ENCODE data around the gene RGS19.

Gene RGS19

GRCh38 chr20:64062596-64063388 is 16.5 kb downstream of the RGS19 start, which contains the start of gene TCEA2:
Gene TCEA2 (plus strand): TSS chr20:64063198. CDS start chr20:64063313, 115 bp downstream.
- no peak for FAIRE-seq

GRCh38 chr20:64062276-64062595 is 17.1 kb downstream of the RGS19 start:
- FAIRE-seq = no peak

DNA sequence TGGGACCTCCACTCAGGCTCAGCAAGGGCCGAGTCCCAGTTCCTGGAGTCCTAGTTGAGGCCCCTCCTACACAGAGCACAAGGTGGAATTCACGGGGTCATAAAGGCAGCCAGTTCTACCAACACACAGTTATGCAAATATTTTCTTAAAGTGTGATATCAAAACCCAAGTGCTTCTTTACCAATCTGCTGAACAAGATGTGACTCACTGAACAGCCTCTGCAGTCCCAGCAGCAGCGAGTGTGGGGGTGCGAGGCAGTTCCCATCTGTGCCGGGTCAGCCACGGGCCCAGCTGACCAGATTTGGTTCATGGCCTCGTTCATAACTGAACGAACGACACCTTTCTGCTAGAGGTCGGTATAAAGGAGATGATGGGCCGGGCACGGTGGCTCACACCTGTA is 20.8 kb downstream of the RGS19 start:
- no peak for FAIRE-seq

DNA sequence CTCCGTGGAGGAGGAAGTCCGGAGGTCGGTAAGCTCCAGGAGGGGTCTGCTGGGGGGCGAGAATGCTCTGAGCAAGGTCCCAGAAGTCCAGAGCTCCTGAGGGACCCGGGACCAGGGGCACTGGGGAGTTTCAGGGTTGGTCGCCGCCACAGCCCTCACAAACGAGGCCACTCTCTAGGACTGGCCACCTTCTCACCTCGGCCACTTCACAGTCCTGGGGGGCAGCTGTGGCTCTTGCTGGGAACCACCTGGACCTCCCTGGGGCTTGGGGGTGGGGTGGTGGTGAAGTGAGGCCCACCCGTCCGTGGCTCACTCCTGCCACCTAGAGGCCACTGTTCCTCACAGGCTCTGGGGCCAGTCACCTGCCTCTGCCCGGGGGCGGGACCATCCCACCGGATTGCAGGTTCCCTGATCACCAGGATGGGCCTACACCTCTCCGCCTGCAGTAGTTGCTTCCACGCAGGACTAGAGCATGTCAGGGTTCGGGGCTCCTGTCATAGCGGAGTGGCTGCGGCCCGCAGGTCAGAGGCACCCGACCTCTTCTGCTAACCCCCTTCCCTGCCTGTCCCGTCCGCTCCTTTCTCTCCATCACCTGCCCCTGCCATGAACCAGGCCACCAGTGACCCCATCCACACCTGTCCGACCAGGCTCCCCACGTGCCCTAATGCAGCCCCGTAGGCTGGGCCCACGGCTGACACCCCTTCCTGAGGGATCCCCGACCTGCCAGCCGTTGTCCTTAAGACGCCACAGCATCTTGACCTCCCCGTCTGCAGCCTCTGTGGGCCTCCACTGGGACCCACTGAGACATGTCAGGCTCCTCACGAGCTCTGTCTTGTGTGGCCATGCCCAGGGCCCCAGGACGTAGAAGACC is 21.5 kb downstream of the RGS19 start:
- no peak for FAIRE-seq

GRCh38 chr20:64056889-64057627 is 22.3 kb downstream of the RGS19 start:
- no peak for FAIRE-seq

DNA sequence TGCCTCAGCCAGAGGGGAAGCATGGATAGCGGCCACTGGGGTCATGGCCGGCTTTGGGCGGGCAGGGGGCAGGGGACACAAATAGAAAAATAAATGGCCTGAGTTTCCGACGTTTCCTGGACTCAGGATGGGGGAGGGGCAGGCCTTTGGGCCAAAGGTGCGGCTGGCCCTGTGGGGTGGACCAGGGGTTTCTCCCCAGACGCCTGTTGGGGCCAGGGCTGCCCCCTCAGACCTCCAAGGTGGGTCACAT is 22.8 kb downstream of the RGS19 start:
- no peak for FAIRE-seq

DNA sequence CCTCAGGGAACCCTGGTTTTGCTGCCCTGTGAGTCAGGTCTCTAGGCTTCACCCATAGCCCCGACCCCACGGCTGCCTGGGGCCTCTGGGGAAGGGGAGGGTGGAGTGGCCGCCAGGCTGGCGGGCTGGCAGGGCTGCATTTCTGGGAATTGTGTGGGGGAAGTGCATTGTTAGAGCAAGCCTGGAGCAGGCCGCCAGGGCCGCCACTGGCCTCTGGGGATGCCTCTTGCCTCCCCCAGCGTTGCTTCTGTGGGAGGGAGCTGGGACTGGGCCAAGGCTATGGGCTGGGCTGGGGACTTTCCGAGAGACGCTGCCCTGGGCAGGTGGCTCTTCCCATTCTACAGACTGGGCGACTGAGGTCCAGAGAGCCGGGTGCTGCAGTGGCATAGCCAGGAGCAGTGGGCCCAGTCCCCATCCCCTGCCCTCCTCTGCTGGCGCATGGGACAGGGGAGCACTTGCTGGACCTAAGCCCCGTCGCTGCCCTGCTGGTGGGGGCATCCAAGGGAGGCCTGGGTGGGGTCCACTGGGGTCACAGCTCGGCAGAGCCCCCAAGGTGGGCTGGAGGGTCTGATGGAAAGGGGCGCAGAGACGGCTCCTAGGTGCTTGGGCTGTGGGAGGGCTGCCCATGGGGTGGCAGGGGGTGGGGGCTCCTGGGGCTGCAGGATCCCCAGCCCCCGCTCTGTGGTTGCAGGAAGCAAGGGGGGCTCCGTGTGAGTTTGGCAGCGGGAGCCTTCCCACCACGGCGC is 23.3 kb downstream of the RGS19 start:
- FAIRE-seq = no peak

DNA sequence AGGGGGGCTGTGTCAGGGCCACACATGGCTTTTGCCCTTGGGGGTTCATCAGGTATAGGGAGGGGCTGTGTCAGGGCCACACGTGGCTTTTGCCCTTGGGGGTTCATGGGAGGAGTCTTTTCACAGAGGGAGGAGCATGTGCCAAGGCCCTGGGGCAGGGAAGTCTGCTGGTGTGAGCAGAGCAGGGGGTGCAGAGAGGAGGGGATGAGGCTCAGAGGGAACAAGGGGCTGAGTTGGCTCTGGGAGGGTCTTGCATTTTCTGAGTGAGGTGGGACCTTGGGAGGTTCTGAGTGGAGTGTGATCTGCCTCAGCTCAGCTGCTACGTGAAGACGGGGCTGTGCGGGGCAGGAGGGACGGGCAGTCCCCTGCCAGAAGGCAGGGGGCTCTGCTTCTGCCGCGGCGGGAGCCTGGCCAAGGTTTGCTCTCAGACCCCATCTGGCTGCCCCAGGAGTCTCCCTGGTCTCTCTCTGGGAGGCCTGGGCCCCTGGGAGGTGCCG is 23.9 kb downstream of the RGS19 start:
- no peak for FAIRE-seq

GRCh38 chr20:64053841-64054661 is 25.3 kb downstream of the RGS19 start:
- FAIRE-seq = no peak

DNA sequence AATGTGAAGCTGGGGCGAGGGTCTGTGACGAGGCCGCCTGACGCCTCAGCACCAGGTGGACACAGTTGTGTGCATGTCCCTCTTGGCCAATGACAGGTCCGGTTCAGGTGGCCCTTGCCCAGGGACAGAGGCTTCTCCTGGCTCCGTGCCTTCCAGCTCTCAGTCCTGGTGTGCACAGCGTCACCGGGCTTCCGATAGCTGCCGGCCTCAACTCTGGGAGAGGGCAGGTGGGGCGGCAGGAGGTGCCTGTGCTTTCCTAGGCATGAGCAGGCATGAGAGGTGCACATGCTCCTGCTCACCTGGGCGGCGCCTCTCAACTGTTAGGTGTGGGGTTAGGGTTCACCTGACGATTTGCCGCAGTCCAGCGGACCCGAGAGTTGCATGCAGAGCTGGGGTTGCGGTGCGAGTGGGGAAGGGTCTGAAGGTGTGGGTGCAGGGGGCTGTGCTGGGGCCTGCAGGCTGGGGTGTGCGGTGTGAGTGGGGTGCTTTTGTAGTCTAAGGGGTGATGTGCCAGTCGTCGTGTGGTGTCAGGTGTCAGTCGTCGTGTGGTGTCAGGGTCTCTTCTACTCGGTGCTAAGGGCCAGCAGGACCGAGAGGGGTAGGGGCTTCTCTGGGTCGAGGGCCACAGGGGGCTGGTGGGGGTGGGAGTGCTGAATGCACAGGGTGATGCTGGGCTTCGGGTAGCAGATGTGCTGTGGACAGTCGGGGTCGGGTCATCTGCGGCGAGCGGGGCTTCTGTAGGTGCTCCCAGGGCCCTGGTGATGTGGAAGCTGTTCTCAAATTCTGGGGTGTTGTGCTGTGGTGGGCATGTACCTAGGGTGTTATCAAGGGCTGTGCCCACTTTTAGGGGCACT is 26.1 kb downstream of the RGS19 start:
- FAIRE-seq = no peak

GRCh38 chr20:64052326-64052722 is 27.0 kb downstream of the RGS19 start:
- no peak for FAIRE-seq

DNA sequence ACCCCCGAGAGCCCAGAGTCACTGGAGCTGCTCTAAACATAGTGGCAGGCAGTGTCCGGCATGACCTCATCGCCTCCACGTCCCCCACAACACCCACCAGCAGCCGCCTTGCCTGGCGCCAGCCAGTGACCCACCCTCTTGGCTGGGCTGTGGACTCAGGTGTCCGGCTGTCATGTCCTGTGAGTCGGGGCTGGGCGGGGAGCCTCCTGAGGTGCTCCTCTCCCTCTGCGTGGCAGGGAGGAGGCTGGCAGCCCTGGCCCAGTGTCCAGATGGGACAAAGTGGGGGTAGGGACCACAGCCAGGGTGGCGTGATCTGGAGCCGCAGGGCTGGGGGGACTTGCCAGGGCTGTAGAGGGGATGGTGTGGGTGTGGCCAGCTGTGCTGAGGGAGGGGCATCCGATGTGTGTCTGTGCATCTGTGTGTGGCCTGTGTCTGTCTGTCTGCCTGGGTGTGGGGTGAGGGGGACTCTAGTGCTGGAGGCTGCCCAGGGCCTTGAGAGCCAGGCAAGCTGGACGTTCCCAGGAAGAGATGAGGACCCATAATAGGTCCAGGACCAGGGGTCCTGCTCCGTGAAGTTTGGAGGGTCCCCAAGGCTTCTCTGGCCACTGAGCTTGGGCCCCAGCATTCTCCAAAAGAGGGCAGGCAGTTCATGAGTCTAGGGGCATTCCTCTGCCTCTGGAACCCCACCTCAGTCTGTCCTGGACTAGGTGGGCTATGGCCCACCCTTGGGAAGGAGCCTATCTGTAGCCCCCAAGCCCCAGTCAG is 27.6 kb downstream of the RGS19 start:
- FAIRE-seq = no peak

DNA sequence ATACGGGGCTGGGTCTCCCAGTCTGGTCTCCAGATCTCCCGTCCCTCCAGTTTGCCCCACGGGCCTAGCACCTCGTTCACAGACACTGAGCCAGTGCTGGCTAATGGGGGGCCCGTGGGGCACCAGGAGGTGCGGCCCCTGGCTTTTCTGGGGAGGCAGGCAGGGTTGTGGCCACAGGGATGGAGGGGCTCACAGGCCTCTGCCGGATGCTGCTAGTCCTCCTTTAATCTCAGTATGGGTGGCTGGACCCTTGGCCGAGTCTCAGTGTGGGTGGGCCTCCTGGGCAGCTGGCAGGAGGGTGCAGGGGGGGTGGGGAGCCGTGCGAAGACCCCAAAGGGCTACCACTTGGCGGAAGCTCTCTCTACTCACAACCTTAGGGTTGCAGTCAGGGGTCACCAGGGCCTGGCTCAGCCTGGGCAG is 28.3 kb downstream of the RGS19 start:
- FAIRE-seq = no peak

DNA sequence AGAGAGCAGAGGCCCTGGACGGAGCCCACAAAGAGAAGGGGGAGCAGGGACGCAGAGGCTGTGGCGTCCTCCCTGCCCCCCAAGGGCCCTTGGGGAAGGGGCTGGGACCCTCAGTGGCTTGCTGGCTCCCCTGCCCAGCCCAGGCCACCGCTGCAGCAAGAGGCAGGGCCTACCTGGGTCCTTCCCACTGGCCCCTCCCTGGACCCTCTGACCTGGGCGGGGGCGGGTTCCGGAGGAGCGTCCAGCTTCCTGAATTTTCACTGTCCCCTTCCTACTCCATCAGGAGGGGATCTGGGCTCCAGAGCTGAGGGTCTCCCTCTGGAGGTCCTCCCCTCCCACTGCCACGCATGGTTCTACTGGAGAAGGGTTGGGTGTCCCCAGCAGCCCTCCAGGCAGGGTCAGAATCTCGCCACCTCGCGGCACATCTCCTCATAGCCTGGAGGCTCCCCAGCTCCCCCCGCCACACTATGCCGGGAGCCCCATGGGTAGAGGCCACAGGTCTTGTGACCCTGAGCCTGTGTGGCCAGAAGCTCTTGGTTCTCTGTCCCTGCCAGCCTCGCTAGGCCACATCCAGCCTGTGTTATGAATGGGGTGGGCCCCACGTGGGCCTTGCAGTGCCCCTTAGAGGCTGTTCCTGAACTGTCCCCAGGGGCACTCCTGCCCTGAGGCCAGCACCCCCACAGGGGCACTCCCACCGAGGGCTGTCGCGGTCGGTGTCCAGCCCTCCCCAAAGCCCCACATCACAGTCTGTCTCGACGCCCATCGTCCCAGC is 28.9 kb downstream of the RGS19 start:
- FAIRE-seq = no peak

DNA sequence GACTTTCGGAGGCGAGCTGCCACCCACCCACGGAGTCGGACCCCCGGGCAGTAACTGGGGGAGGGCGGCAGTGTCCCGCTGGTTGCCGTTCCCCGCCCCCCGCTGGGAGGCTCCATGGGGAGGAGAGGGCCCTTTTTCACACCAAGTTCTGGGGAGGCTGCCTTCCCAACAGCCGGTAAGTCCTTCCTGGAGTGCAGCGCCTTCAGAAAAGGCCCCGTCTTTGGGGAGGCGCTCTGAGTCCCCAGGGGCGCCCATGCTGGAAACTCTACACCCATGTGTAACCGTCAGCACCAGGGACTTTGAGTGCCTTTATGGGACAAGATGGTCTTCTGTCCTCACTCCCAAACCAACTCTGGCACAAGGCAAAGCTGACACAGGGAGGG is 29.4 kb downstream of the RGS19 start:
- no peak for FAIRE-seq

DNA sequence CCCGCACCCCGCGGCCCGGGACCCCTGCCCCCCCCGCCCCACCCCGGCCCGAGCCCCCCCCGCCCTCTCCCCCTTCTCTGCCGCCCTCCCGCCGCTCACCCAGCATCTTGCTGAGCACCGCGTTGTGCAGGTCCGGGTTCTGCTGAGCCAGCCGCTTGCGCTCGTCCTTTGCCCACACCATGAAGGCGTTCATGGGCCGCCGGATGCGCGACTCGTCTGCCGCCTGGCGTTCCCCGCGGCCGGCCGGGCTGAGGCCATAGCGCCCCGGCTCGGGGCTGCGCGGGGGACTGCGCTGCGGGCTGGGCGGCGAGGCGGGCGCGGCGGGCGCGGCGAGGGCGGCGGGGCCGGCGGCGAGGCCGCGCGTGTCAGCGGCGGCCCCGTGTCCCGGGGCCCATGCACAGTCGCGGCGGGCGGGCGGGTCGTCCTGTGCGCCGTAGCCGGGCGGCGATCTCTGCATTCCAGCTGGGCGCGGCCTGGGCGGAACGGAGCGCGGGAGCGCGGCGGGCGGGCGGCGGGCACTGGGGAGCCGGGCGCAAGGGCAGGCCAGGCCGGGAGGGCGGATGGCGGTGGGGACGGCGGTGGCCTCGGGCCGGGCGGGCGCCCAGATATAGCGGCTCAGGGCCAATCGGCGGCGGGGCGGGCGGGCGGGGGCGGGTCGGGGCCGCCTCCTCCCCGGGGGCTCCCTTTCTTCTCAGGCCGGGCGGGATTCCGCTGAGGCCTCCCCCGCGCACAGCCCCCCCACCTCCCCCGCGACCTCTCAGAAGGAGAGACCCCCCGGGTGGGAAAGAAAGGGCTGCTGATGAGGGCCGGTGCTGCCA is 30.0 kb downstream of the RGS19 start, which contains the start of gene SOX18:
SOX18 (minus strand) TSS at position 580 of the 818 bp plus-strand sequence; CDS start at position 457, 123 bp downstream.
- no peak for FAIRE-seq

DNA sequence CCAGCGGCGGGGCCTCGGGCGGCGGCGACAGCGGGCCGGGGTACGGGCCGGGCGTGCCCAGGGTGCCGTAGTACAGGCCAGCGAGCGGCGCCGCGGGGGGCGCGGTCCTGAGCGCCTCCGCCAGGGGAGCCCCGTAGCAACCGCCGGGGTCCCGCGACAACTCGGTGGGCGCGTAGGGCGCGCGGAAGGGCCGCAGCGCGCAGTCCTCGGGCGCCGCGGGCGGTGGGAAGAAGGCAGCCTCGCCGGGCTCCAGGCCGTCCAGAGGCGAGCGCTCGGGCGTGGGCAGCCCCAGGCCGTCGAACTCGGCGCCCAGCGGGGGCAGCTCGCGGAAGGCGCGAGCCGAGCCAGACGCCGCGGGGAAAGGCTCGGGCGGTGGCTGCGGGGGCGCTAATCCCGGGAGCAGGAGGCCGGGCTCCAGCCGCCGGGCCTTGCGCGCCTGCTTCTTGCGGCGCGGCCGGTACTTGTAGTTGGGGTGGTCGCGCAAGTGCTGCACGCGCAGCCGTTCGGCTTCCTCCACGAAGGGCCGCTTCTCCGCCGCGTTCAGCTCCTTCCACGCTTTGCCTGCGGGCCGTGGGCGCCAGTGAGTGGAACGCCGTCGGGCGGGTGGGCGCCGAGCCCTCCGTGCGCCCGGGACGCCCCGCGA is 30.8 kb downstream of the RGS19 start:
- FAIRE-seq = no peak

DNA sequence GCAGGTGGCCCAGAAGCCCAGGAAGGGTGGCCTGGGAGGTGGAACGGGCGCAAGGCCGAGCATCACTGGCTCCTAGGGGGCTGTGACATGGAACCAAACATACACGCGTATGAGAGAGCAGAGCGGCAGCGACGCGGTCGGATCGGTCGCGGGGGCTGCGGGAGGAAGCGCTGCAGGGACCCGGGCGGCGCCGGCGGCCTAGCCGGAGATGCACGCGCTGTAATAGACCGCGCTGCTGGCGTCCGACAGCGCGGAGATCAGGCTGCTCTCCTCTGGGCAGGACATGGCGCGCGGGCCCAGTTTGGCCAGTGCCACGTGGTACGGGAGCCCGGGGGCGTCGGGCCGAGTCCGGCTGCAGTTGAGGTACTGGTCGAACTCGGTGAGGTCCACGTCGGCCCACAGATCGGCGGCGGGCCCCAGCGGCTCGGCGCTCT is 31.3 kb downstream of the RGS19 start:
- no peak for FAIRE-seq

Data from A204.1 (cell line).